HG03342 (cell line): ENCODE data around the gene SPAG7.

Experiments used
- ATAC-seq: cut with Tn5 transposase; IDR thresholded peaks from one replicate; pipeline ENCODE4 v1.9.1; 2021; ENCODE audit warnings: mild to moderate bottlenecking, moderate library complexity; ENCODE audit not compliant: unreplicated experiment

The SPAG7 gene, protein sequence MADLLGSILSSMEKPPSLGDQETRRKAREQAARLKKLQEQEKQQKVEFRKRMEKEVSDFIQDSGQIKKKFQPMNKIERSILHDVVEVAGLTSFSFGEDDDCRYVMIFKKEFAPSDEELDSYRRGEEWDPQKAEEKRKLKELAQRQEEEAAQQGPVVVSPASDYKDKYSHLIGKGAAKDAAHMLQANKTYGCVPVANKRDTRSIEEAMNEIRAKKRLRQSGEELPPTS

DNA sequence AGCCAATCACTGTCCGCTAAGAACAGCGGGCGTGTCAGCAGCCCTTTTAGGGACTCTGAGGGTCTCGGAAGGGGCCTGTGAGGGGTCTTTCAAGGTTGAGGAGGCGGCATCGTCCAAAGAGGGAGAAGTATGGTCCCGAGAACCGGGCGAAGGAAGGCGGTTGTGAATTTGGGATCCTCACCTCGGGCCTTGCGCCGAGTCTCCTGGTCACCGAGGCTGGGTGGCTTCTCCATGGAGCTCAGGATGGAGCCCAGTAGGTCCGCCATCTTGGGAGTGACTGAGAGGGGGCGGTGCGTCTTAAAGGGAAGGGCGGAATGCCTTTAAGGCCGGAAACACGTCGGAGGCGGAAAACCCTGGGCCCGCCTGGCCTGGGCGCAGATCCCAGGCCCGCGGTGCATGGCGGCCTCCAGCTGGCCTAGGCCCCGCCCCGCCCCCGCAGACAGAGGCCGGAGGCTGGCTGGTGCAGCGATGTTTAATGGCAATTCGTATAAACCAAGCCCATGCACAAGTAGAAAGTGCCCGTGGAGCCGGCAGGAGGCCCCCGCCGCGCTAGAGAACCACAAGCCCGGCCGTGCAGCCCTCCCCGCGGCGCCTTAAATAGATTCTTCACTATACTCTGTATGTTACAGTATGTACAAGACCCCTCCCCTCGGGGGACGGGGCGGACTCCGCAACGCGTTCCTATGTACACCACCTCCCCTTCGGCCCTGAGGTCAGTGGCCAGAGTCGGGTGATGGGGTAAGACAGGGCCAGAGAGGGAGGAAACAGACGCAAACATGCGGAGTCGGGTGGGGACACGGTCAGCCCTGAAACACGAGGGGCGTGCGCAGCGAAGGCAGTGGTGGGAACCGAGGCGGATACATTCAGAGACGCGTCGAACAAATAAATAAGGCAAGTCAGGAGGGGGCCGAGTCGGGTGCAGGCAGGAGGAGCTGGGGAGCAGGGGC, at the start of gene SPAG7:
SPAG7 (minus strand) TSS at position 279 of the 947 bp plus-strand sequence; CDS start at position 266, 13 bp downstream.
- peak; percentile 47 for ATAC-seq

DNA sequence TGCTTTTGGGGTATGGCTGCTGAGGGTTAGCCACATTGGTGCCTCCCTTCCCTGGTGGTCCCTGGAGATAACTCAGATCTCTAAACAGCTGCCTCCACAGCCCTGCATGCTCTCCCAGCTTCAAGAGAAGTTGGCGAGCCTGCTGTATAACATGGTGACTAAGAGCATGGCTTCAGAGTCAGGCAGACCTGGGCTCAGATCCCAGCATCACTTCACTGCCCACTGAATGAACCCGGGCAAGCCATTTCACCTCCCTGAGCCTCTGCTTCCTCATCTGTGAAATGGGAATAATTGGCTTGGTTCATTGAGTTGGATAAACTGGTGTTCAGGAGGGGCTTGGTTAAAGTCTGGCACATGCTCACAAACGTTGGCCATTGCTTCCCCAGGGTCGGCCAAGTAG, 46.7 kb upstream of the SPAG7 start:
- ATAC-seq: no peak

DNA sequence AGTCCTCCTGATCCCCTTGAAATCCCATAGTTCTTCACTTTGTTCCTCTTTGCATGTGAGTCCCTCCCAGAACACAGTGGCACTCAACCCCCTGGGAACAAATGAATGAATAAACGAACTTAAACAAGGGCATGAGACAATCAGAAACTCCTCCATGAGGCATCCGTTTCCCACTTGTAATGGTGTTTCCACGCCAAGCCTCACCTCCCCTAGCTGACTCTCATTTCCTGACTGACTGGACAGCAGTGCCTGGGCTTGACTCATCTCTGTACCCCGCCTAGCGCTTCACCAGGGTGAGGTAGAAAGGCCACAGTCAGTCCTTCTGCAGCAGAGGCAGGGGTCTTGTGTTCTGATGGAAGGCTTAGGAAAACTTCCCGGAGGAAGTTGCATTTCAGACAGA, 44.3 kb upstream of the SPAG7 start:
- no peak for ATAC-seq

DNA sequence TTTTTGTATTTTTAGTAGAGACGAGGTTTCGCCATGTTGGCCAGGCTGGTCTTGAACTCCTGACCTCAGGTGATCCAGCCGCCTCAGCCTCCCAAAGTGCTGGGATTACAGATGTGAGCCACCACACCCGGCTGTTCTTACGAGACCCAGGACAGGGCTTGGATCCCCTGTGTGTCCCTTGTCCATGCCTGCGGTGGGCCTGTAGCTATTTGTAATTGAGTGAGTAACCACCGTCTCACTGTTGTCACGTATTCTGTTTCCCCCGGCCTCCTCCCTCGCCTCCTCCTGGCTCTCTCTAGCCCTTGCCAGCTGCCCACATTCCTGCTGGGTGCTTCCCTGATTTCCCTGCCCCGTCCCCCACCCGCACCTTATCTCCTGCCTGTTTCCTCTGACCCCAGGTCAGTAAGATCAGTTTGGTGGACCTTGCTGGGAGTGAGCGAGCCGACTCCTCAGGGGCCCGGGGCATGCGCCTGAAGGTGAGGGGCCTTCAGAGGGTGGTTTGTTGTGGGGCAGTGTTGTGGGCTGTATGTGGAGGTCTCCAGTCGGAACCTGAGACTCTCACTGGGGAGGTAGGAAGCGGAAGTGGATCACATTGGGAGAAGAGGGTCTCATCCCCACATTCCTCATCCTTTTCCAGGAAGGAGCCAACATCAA, 35.7 kb upstream of the SPAG7 start:
- no peak for ATAC-seq

DNA sequence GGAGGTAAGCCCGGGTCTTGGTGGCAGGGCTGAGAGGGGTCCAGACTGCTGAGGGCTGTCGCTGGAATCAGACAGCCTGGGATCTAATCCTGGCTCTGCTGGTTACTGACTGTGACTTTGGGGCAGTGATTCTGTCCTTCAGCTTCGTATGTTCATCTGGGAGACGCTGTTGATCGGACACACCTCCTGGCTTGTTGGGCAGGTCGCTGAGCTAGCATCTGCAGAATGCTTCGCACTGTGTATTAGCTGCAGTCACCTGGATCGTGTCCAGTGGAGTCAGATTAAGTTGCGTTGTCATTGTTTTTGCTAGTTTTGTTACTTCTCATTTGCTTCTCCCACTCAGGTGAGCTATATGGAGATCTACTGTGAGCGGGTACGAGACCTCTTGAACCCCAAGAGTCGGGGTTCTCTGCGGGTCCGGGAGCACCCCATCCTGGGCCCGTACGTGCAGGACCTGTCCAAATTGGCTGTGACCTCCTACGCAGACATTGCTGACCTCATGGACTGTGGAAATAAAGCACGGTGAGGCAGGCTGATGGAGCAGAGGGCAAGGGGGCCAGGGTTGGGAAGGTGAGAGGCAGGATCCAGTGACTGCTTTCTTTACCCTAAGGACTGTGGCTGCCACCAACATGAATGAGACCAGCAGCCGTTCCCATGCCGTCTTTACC, 34.6 kb upstream of the SPAG7 start:
- no peak for ATAC-seq

DNA sequence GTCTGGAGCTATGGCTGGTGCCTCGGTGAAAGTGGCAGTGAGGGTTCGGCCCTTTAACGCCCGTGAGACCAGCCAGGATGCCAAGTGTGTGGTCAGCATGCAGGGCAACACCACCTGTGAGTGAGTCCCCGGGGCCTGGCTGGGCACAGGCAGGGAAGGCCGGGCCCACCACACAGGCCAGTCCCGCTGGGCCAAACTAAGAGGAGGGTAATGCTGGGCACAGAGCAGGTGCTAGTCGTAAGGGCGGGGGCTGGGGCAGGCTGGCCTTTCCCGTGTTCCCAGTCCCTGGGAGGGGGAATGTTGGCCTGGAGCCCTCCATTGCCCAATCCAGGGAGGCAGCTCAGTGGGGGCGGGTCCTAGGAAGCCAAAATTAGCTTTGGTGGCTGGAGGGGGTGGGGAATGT, 32.6 kb upstream of the SPAG7 start:
- no peak for ATAC-seq

DNA sequence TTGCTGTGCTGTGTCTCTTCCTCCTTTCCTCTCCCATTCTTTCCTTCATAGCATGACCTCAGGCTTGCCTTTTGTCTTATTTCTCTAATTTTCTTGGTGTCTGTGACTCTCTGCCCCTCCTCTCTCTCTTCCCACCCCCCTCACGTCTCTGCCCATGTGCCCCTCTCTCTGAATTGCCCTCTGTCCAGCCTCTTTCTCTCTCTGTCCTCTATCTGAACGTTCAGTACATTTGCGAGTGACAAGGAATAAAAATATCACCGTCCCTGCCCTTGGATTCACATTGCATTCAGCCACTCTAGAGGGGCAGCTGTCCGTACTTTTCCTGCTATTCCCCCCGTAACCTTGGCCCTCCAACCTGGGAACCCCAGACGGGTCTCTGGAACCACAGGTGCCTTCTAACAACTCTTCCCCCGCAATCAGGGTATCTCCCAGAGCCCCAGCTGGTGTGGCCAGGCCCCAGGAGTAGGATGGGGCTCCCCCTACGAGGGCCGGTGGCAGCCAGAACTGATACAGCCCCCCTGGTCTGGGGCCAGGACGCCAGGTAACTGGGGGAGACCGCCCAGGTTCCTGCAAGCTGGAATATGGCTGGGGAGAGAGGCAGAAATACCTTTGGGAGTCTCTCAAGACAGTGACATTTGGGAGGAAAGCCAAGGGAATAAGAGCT, 31.9 kb upstream of the SPAG7 start:
- ATAC-seq: no peak

DNA sequence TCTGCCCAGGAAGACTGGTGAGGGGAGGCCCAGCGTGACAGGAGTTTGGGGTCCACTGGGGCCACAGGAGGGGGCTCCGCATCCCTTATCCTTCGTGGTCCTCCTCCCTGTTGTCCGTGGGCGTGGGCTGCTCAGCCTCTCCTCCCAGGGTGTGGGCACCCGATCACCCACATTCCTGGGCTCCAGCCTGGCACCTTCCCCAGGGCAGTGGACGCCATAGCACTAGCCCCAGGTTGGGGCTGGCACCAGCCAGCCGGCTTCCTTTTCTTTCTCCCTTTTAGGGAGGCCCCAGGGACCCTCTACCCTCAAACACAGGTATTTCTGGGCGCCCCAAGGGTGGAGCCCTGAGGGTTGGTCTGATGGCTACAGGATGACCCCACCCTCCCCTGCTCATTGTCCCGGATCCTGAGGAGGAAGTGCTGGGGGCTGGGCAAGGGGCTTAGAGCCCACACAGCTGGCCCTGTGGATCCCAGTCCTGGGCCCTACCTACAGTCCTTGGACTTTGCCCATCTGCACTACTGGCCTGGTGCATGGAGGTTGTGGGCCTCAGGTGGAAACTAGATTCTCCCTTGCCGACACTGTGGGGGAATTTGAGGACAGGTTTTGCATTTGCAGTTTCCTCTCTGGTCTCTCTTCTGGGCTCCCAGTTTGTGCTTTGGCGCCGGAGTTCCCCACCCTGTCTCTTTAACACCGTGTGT, 31.3 kb upstream of the SPAG7 start:
- ATAC-seq: no peak

DNA sequence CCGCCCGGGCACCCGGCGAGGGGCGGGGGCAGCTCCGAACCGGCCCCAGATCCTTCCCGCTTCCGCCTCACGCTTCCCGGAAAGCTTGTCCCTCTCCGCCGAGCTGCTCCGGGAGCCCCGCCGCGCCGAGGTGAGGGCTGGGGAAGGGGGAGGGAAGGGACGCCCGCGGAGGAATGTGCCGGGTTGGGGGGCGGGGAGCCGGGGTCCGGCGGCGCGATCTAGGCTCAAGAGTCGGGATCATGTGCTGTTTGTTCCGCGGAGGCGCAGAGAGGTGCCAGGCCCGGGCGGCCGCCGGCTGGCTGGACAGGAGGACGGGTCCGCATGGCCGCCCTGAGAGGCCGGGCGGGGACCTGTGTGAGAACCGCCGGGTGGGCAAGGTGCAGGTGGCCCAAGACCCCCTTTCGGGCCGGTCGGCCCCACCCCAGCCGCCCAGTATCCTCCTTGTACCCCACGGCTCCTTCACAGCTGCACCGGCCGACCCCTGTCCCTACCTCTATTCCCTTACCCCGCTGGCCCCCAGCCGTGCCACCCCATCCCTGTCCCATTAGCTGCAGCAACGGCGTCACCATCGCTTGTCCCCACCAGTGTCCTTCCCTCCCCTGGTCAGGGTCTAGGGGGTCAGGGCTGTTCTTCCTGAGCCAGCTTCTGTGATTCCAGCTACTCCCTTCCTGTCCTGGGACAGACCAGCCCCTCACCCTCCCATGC, 30.6 kb upstream of the SPAG7 start:
- ATAC-seq: peak; percentile 16

DNA sequence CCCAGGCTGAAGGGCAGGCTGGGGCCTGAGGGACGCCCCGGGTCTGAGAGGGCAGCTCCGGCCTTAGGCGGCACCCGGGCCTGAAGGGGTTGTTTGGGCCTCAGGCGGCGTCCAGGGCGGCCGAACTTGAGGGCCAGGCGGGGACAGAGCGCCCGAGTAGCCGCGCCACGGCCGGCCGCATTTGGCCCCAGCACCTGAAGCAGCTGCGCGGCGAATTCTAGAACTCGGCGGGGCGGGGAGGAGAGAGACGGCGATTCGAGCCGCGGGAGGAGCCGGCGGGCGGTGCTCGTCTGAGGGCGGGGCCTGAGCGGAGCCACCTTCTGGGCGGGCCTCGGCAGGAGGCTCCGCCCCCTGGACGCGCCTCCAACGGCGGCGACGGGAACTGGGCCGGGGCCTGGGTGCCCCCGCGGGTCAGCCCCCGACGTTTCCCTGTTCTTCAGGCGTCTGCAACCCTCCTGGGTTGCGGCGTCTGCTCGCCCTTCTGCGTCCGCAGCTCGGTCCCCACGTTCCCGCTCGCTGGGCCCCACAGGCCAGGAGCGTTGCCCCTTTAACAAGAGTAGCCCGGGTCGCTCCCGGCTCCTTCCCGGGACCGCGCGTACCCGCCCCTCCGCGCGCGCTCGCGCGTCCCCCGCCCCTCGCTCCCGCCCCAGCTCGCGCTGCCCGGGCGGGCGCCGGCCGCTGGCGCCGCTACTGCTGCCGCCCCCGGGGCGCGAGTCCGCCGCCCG, 29.8 kb upstream of the SPAG7 start, which contains the start of the genes INCA1 and KIF1C:
INCA1 (minus strand) TSS at position 221 of the 725 bp plus-strand sequence. CDS start 3,085 bp downstream, outside the sequence.
KIF1C (plus strand) TSS at position 649 of the 725 bp plus-strand sequence. CDS start 2,297 bp downstream, outside the sequence.
- ATAC-seq: peak; percentile 78

DNA sequence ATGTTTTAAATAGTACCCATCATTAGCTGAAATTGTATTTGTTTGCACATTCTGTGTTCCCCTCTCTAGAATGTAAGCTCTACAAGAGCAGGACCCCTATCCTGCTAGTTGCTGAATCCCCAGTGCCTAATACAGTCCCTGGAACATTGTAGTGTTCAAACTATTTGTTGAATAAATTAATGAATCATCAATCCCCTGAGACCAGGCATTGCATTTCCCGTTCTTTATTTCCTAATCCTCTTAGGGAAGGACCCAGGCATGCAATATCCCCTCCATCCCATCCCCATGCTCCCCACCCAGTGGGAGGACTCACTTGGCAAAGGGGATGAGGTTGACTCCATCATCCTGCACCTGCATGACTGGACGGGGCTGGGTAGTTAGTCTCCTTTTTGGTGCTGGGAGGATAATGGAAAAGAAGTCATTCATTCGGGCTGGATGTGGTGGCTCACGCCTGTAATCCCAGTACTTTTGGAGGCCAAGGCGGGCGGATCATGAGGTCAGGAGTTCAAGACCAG, 26.5 kb upstream of the SPAG7 start:
- ATAC-seq: no peak

DNA sequence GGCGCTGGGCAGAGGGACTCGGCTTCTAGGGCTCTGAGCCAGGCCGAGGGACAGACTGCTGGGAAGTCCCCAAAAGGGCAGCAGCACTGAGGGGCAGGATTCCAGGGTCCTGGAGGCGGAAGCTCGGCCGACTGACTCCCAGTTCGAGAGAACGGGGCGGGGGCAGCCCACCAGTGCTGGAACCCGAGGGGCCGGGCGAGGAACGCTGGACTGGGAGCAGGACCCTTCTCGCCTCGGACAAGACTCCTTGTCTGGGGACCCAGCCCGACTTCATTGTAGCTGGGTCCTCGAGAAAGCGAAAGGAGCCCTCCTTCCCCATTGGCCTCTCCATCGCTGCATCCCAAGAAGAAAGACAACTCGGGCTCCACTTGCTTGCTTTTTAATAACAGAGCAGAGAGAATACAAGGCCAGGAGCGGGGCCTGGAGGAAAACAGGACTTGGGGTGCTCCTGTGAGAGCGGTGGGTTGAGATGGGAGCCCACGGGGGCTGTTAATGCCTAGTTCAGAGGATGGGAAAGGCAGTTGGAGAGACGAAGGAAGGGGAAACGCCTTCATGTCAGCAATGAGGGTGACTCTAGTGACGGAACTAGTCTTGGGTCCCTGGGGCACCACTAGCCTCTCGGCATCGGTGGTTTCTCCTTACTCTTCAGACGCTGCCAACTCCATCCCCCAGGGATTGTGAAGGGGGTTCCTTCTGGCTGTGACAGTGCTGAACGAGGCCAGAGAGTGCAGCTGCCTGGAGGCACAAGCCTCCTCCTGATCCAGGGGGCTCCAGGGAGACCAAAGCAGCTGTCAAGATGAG, 20.4 kb upstream of the SPAG7 start:
- no peak for ATAC-seq

DNA sequence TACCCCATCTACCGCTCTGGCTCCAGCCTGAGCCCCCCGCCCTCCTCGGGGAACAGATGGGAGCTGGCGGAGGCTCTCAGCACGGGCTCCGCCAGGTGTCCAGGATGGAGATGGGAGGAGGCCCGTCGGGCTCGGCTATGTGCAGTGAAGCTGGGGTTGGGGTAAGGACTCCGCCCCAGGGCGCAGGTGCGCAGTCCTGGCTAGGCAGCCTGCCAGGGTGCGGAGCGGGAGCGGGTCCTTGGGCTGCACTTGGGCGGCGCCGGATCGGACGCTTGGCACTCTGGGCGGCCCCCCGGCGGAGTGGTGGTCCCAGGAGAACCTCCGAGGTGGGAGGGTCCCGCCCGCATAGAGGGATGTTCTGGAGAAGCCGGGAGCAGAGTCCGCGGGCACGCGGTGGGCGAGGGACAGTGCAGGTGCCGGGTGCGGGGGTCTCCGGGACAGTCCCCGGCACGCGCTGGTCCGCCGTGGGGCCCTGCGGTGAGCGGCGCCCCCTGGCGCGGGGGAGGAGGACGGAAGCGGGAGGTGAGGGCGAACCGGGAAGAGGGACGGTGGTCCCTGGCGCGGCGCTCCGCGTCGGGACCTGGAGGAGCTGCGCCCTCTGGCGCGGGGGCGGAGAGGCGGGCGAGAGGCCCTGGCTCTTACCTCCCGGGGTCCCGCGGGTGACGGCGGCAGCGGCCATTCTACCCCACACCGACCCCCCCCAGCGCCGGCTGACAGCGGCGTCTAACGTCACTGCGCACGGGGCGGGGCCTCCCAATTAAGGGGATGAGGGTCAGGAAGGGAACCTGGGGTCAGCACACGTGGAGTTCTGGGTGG, 19.5 kb upstream of the SPAG7 start, which contains the start of gene CAMTA2:
CAMTA2 (minus strand) TSS at position 725 of the 816 bp plus-strand sequence. CDS start 1,453 bp downstream, outside the sequence.
- peak; percentile 59 for ATAC-seq

DNA sequence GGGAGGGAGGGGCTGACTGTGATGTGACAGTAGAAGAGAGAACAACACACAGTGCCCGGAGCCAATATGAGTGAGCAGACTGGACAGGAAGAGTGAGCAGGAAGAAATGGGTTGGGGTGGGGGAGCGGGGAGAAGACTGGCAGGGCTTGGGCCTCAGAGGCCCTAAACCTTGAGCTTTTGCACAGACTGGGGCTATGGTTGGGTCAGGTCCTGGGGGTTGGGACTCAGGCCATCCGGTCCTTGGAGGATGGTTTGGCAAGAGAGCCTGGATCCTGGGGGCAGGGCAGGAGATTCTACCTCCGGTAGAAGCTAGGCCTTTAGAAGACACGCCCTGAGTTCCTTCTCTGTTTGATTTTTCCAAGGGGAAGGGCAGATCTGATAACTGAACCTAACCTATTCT, 18.8 kb upstream of the SPAG7 start:
- ATAC-seq: peak; percentile 15

DNA sequence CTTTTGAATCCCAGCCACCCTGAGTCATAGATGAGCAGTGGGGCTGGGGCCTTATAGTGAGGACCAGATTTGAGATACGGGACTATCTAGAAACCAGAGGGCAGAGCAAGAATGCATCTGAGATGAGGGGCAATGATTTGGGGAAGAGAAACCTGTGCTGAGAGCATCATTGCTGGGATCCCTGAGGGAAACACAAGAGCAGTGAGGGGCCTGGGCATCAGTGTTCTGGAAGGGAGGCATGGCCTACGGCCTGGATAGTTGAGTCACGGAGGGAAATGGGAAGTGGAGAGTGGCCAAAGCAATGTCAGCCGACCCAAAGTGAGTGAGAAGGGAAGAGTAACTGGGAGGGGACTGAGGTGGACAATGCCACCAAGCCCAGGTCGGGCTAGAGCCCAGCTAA, 14.7 kb upstream of the SPAG7 start:
- ATAC-seq: no peak

DNA sequence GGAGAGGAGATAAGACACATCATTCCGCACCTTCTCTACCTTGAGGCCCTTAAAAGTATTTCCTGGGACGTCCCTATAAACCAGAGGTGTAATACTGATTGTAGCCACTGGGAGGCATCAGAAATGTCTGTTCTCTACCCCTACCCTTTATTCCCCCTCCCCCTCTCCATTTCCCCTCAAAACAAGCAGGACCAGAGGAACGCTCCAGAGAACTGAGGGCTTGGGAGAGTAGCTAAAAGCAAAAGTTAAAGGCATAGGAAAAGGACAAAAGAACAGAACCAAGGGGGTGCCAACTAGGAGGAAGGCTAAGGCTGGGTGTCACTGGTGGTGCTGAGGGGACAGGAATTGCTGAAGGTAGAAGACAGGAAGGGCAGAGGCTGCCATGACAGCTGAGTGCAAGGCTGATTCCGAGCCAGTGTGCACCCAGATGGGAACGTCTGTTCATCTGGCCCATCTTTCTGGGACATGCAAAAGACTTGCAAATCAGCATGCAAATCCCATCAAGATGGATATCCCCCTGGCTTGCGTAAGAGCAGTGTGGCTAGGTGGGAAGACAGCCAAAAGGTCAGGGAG, 13.1 kb upstream of the SPAG7 start:
- no peak for ATAC-seq
